Spleen (tissue), 11 donors: ENCODE data around the gene CRTC3. TPM values are rescaled to one million over a fixed set of nuclear protein-coding genes. Genes with fewer than 3 reads are reported as not detected.
"Not testable (repeated sequence)": the region's sequence is repeated elsewhere in the genome, so short reads cannot be mapped to it uniquely, and the experiment has no call there.

Experiments used
- DNase-seq: peaks from one replicate; pipeline ENCODE4 v3.0.0-alpha.2; 2020
- H3K27ac ChIP-seq, 8 donors: fragments of 200-600 bp; sonication (generic) in 7 of 8; 1 replicate in 4 of 8; 2 replicates in 4 of 8; pipeline versions ENCODE4 v1.5.0 to v1.8.0; 2016 to 2021; ENCODE audit warnings: inconsistent platforms in 4 of 8, mild to moderate bottlenecking in 4 of 8, moderate library complexity in 1 of 8
- H3K27me3 ChIP-seq, 7 donors: fragments of 200-600 bp; sonication (generic) in 6 of 7; replicated peaks in 1 of 7; 1 replicate in 4 of 7; 2 replicates in 3 of 7; pipeline versions ENCODE4 v1.5.0 to v1.8.0; 2016 to 2021; ENCODE audit warnings: inconsistent platforms in 3 of 7, mild to moderate bottlenecking in 1 of 7
- H3K36me3 ChIP-seq, 6 donors: fragments of 200-600 bp; sonication (generic) in 5 of 6; 1 replicate in 4 of 6; 2 replicates in 2 of 6; pipeline versions ENCODE4 v1.5.0 to v1.8.0; 2016 to 2021; ENCODE audit warnings: inconsistent platforms in 2 of 6
- H3K4me1 ChIP-seq, 6 donors: fragments of 200-600 bp; sonication (generic) in 5 of 6; 1 replicate in 3 of 6; 2 replicates in 3 of 6; pipeline versions ENCODE4 v1.5.0 to v1.8.0; 2016 to 2021; ENCODE audit warnings: inconsistent platforms in 3 of 6
- H3K4me3 ChIP-seq, 8 donors: fragments of 200-600 bp; sonication (generic) in 7 of 8; 1 replicate in 4 of 8; 2 replicates in 4 of 8; pipeline versions ENCODE4 v1.5.0 to v1.8.0; 2016 to 2021; ENCODE audit warnings: inconsistent platforms in 4 of 8, mild to moderate bottlenecking in 4 of 8, moderate library complexity in 2 of 8
- H3K9me3 ChIP-seq, 8 donors: fragments of 200-600 bp; sonication (generic) in 7 of 8; 1 replicate in 4 of 8; 2 replicates in 4 of 8; pipeline versions ENCODE4 v1.5.0 to v1.8.0; 2016 to 2021; ENCODE audit warnings: inconsistent platforms in 4 of 8
- CTCF ChIP-seq, 11 experiments: fragments of 200-600 bp in 7 of 11; fragments of 450-650 bp in 4 of 11; sonication (generic) in 4 of 11; IDR thresholded peaks in 8 of 11; conservative IDR thresholded peaks in 3 of 11; 1 replicate in 7 of 11; 2 replicates in 4 of 11; pipeline versions ENCODE4 v1.4.0 to v1.8.0; 2016 to 2021; ENCODE audit warnings: antibody characterized with exemption in 11 of 11, inconsistent platforms in 4 of 11, mild to moderate bottlenecking in 1 of 11
- POLR2A ChIP-seq, 3 donors: fragments of 450-650 bp; IDR thresholded peaks; one replicate each; pipeline ENCODE4 v1.5.1; 2017; ENCODE audit warnings: antibody characterized with exemption in 3 of 3, mild to moderate bottlenecking in 1 of 3
- POLR2AphosphoS5 ChIP-seq, 3 donors: sonication (generic); formaldehyde crosslinking; IDR thresholded peaks; one replicate each; pipeline ENCODE4 v1.5.1; 2017; ENCODE audit warnings: antibody characterized with exemption in 3 of 3
- WGBS, 5 donors: extraction: QIAGEN DNeasy Blood & Tissue Kit in 3 of 5; methylation state at CpG; one replicate each; pipeline versions ENCODE4 v1.1.5 to v1.1.7; 2013 to 2018; 5-methylcytosine and 5-hydroxymethylcytosine counted together
- intact Hi-C: fragments of 100-400 bp; cut with DNase I; formaldehyde crosslinking; loops from one replicate; pipeline ENCODE4 v1.15.0; 2023; ENCODE audit warnings: low total_unique reads
- polyA plus RNA-seq, 3 donors: library from polyadenylated mRNA; stranded (reverse); fragments of 200-250 nt; gene quantifications; one replicate each; pipeline ENCODE4 v1.2.1, GENCODE V29; 2013
- total RNA-seq, 7 donors: library from RNA; depleted of rRNA in 3 of 7; stranded (reverse); fragments of >200 nt in 3 of 7; fragmentation: NEBNext Ultra II Directional in 4 of 7; extraction: Animal tissue kit (Norgen Biotek cat#: 25700) in 4 of 7; gene quantifications; one replicate each; pipeline versions ENCODE4 v1.1.0 to v1.2.1, GENCODE V29; 2016 to 2021
- donor health status: healthy with polysubstance abuse.
- donor health status: DM: no; HTN: no; CAD: no; lungs with moderate emphysema.
- donor health status: DM: no; HTN: no; CAD: no.
- donor health status: Bipolar disorder and iron deficiency.
- donor health status: healthy.
- donor health status: DM: no; HTN: no; CAD: no.
- donor health status: DM: yes; HTN: yes; CAD: no.

Gene CRTC3
- total and polyA plus RNA-seq, 10 donors, result 7.7 to 51.2 (median 43.4) TPM

- DNase-seq, result no peak
- TF ChIP-seq POLR2AphosphoS5 (IDR thresholded peaks at IDR 0.05), result no peak
- no peak for TF ChIP-seq CTCF (IDR thresholded peaks at IDR 0.05 in 8 of 11, conservative IDR thresholded peaks at IDR 0.05 in 3 of 11)
- no peak for TF ChIP-seq POLR2A (IDR thresholded peaks at IDR 0.05)
- intact Hi-C loops, result no loop called here
- WGBS, 5 donors, result 59 to 70% (median 64%) methylated on average over 11 of the region's 11 CpGs
- H3K9me3 ChIP-seq, result peaks cover 0 to 15% (median 9%) of the 10 kb centered on the region in 8 donors
- H3K36me3 ChIP-seq, result no peaks in the 10 kb centered on the region
- H3K4me3 ChIP-seq, result no peak overlapping the region
- H3K27ac ChIP-seq, result peak overlapping the region in 4 of 8 donors; percentile 23 to 59 (median 50)
- no peaks in the 10 kb centered on the region for H3K27me3 ChIP-seq
- peaks cover 6 to 21% (median 18%) of the 10 kb centered on the region in 6 donors for H3K4me1 ChIP-seq
Measured at GRCh38 chr15:90685591-90686434, 156.1 kb downstream of the CRTC3 start.

GRCh38 chr15:90686435-90687218 is 156.9 kb downstream of the CRTC3 start:
- Histone ChIP-seq H3K4me3 (no peak overlapping the region), H3K4me1 (peaks cover 6 to 24% (median 21%) of the 10 kb centered on the region in 6 donors), H3K27me3 (no peaks in the 10 kb centered on the region), H3K9me3 (peaks cover 0 to 15% (median 9%) of the 10 kb centered on the region in 8 donors), H3K27ac (peak overlapping the region in 4 of 8 donors; percentile 23 to 59 (median 50)), H3K36me3 (no peaks in the 10 kb centered on the region)
- DNase-seq, result no peak
- WGBS, 5 donors, result 28 to 46% (median 33%) methylated on average over 3 of the region's 3 CpGs
- intact Hi-C loops, result no loop called here
- TF ChIP-seq POLR2AphosphoS5 (IDR thresholded peaks at IDR 0.05), result no peak
- no peak for TF ChIP-seq POLR2A (IDR thresholded peaks at IDR 0.05)
- no peak for TF ChIP-seq CTCF (IDR thresholded peaks at IDR 0.05 in 8 of 11, conservative IDR thresholded peaks at IDR 0.05 in 3 of 11)

- WGBS, 5 donors, result 78 to 94% (median 81%) methylated on average over 6 of the region's 6 CpGs
- H3K36me3 ChIP-seq, intact Hi-C loops, H3K27me3 ChIP-seq, H3K4me3 ChIP-seq, H3K27ac ChIP-seq, DNase-seq: not testable (repeated sequence)
- Histone ChIP-seq H3K4me1 (peaks cover 6 to 37% (median 25%) of the 10 kb centered on the region in 6 donors), H3K9me3 (peaks cover 0 to 15% (median 9%) of the 10 kb centered on the region in 8 donors)
Measured at GRCh38 chr15:90689326-90689961, 159.7 kb downstream of the CRTC3 start.

GRCh38 chr15:90690585-90690984 is 160.9 kb downstream of the CRTC3 start:
- H3K4me1 ChIP-seq, result peaks cover 6 to 33% (median 20%) of the 10 kb centered on the region in 6 donors
- H3K4me3 ChIP-seq, result no peak overlapping the region
- H3K27ac ChIP-seq, result no peak overlapping the region
- TF ChIP-seq POLR2AphosphoS5 (IDR thresholded peaks at IDR 0.05) (no peak), POLR2A (IDR thresholded peaks at IDR 0.05) (no peak), CTCF (IDR thresholded peaks at IDR 0.05 in 8 of 11, conservative IDR thresholded peaks at IDR 0.05 in 3 of 11) (no peak)
- H3K36me3 ChIP-seq, result no peaks in the 10 kb centered on the region
- WGBS, 5 donors, result 73 to 80% (median 78%) methylated on average over 2 of the region's 2 CpGs
- intact Hi-C loops, result loop anchor here (5.0 kb wide), 1 partner anchor 43 kb away; no protein-coding TSS in a partner anchor
- no peak for DNase-seq
- no peaks in the 10 kb centered on the region for H3K27me3 ChIP-seq
- peaks cover 0 to 15% (median 9%) of the 10 kb centered on the region in 8 donors for H3K9me3 ChIP-seq
